ENCODE results near the gene TESPA1. TPM values are rescaled to one million over a fixed set of nuclear protein-coding genes. Genes with fewer than 3 reads are reported as not detected.
A peak's percentile ranks its signal among the peaks of the same experiment; 100 is the strongest.

The TESPA1 gene
- total and polyA plus RNA-seq, 2 of the 8 experiments (the other 6 are each of a cell fraction or from before 2014, with no cell fraction given) = not detected

- Histone ChIP-seq H3K4me1 (replicated peaks in 1 of 4; ENCODE audit: control insufficient read depth in 3 of 4, insufficient read depth in 4 of 4, low read length in 3 of 4) (no peaks in the 10 kb centered on the region), H3K36me3 (ENCODE audit: control insufficient read depth in 2 of 4, insufficient read depth in 4 of 4, low read length in 3 of 4) (no peaks in the 10 kb centered on the region), H3K27ac (ENCODE audit: low read depth, low read length) (no peak overlapping the region), H4K5ac (ENCODE audit: insufficient read length, low read depth, low read length) (no peak overlapping the region), H3K4me3 (ENCODE audit: extremely low read depth in 1 of 4, insufficient read depth in 2 of 4, low read depth in 3 of 4, low read length in 4 of 4) (no peak overlapping the region), H4K91ac (replicated peaks; ENCODE audit: insufficient read length, low read length) (no peak overlapping the region), H3K79me1 (ENCODE audit: low read depth, low read length) (no peaks in the 10 kb centered on the region), H2AK5ac (ENCODE audit: low read depth, low read length) (no peak overlapping the region), H4K8ac (ENCODE audit: extremely low read depth, insufficient read depth, low read length) (no peak overlapping the region), H2BK20ac (ENCODE audit: low read length) (no peak overlapping the region), H2BK120ac (replicated peaks; ENCODE audit: low read depth, low read length) (no peak overlapping the region), H4K20me1 (replicated peaks in 1 of 2; ENCODE audit: control insufficient read depth in 1 of 2, insufficient read depth in 2 of 2, low read length in 2 of 2) (no peaks in the 10 kb centered on the region), H3K23ac (ENCODE audit: insufficient read length) (no peak overlapping the region), H3K9ac (replicated peaks in 1 of 4; ENCODE audit: extremely low read depth in 1 of 4, low read depth in 3 of 4, low read length in 3 of 4) (no peak overlapping the region), H3K14ac (ENCODE audit: insufficient read length) (no peak overlapping the region), H2BK15ac (ENCODE audit: low read length) (no peak overlapping the region), H2AFZ (ENCODE audit: low read length) (no peak overlapping the region), H3K4me2 (ENCODE audit: insufficient read depth in 1 of 2, low read depth in 2 of 2, low read length in 2 of 2) (no peak overlapping the region), H3K56ac (replicated peaks; ENCODE audit: insufficient read length, low read depth, low read length) (no peak overlapping the region), H2BK12ac (ENCODE audit: low read depth, low read length) (no peak overlapping the region), H3K27me3 (replicated peaks in 1 of 4; ENCODE audit: control insufficient read depth in 3 of 4, extremely low read depth in 1 of 4, insufficient read depth in 3 of 4, low read length in 3 of 4) (no peaks in the 10 kb centered on the region; a peak in 1 of 7 replicates), H3K9me3 (ENCODE audit: insufficient read depth in 2 of 2, low read depth in 1 of 2, low read length in 1 of 2) (no peaks in the 10 kb centered on the region; a peak in 1 of 4 replicates), H3K18ac (ENCODE audit: extremely low read depth, low read length) (no peak overlapping the region), H3K4ac (replicated peaks; ENCODE audit: insufficient read length, low read depth, low read length) (no peak overlapping the region), H3K23me2 (ENCODE audit: low read depth, low read length) (no peaks in the 10 kb centered on the region), H3K79me2 (ENCODE audit: control insufficient read depth in 1 of 2, insufficient read depth in 2 of 2, low read length in 2 of 2) (no peaks in the 10 kb centered on the region), H2BK5ac (ENCODE audit: low read depth, low read length) (no peak overlapping the region)
- FAIRE-seq = no peak
- no peak for DNase-seq (ENCODE audit: low read depth in 1 of 2, low spot score in 2 of 2)
- ChIA-PET POLR2A (ENCODE audit: partially characterized antibody) (no interaction called here), CTCF (ENCODE audit: partially characterized antibody) (interaction anchor here (0.6 to 1.5 kb wide), 6 partner anchors 19 to 313 kb away, joined by 3 to 4 read pairs (median 3); no protein-coding TSS in a partner anchor)
- TF ChIP-seq MAFK (IDR thresholded peaks at IDR 0.05; ENCODE audit: low read depth, low read length) (0 out of 2 replicates have a peak, but pooled peaks have one; percentile 12), SIRT6 (IDR thresholded peaks at IDR 0.05; ENCODE audit: low read length) (no peak), RAD21 (IDR thresholded peaks at IDR 0.05 in 1 of 2, conservative IDR thresholded peaks at IDR 0.05 in 1 of 2; ENCODE audit: low read depth in 2 of 2, low read length in 2 of 2) (0 out of 4 replicates have a peak, but pooled peaks of 1 of the 2 experiments have one; percentile 3), BRCA1 (IDR thresholded peaks at IDR 0.05; ENCODE audit: low read depth, low read length) (no peak)
- 87% methylated on average over 5 of the region's 5 CpGs; no CpG with 5 or more reads in 1 of the 2 experiments for whole genome bisulfite sequencing, 2 experiments (ENCODE audit: extremely low coverage in 1 of 2, insufficient coverage in 1 of 2, insufficient read length in 1 of 2, insufficient replicate concordance in 2 of 2, low coverage in 1 of 2, low lambda C conversion rate in 2 of 2, missing lambda C conversion rate in 1 of 2)
Observed at GRCh38 chr12:54935235-54935951, 49.2 kb downstream of the TESPA1 start.
